ENCODE measurements around the gene CHST15.

CHST15 gene

DNA sequence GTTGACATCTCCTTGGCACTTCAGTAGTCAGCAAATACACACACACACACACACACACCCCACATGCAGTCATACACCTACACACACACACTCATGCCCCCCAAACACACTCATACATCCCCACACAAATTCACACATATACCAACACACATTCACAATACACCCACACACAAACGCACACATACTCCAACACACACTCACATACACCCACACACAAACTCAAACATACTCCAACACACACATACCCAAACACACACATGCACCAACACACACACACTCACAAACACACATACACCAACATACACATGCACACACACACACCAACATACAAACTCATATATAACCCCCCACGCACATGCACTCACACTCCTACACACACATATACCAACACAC lies 31.4 kb upstream of the CHST15 start:
- DNase-seq (ENCODE audit: low spot score), result no peak
- no peak overlapping the region for H3K27ac ChIP-seq
- ChIA-PET CTCF (no interaction called here), POLR2A (ENCODE audit: low non-redundant PET) (no interaction called here)
- TF ChIP-seq CTCF (conservative IDR thresholded peaks at IDR 0.05; ENCODE audit: low read depth), result no peak

GRCh38 chr10:124124123-124124768 lies 30.8 kb upstream of the CHST15 start:
- DNase-seq (ENCODE audit: low spot score), result no peak
- no peak overlapping the region for H3K27ac ChIP-seq
- ChIA-PET POLR2A (ENCODE audit: low non-redundant PET) (no interaction called here), CTCF (interaction anchor here (0.6 kb wide), 1 partner anchor 94 kb away, joined by 4 read pairs; no protein-coding TSS in a partner anchor)
- TF ChIP-seq CTCF (conservative IDR thresholded peaks at IDR 0.05; ENCODE audit: low read depth), result no peak

- TF ChIP-seq CTCF (conservative IDR thresholded peaks at IDR 0.05; ENCODE audit: low read depth), result no peak
- no peak for DNase-seq (ENCODE audit: low spot score)
- no peak overlapping the region for H3K27ac ChIP-seq
- POLR2A ChIA-PET (ENCODE audit: low non-redundant PET), result no interaction called here
- CTCF ChIA-PET, result interaction anchor here (0.6 to 1.6 kb wide), 2 partner anchors 17 to 95 kb away, joined by 4 to 7 read pairs; no protein-coding TSS in a partner anchor
Measured at GRCh38 chr10:124123156-124123555, 29.8 kb upstream of the CHST15 start.

DNA sequence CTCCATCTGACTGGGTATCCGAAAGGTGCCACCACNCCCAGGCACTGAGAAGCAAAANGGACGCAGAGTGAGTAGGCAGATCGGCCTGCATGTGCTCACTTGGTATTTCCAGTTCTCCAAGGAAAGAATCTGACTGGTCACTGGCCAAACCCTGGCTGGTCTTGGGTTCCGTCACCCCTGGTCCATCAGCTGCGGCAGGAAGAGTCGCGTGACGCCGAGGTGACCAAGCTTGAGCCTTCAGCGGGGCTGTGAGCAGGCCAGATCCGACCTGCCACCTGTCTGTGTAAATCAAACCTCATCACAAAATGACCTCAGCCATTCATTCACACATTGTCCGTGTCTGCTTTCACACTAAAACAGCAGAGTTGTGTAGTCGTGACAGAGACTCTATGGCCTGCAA lies 28.8 kb upstream of the CHST15 start:
- no peak for TF ChIP-seq CTCF (conservative IDR thresholded peaks at IDR 0.05; ENCODE audit: low read depth)
- DNase-seq (ENCODE audit: low spot score), result no peak
- CTCF ChIA-PET, result interaction anchor here (1.6 kb wide), 1 partner anchor 16 kb away, joined by 7 read pairs; no protein-coding TSS in a partner anchor
- POLR2A ChIA-PET (ENCODE audit: low non-redundant PET), result no interaction called here
- no peak overlapping the region for H3K27ac ChIP-seq

DNA sequence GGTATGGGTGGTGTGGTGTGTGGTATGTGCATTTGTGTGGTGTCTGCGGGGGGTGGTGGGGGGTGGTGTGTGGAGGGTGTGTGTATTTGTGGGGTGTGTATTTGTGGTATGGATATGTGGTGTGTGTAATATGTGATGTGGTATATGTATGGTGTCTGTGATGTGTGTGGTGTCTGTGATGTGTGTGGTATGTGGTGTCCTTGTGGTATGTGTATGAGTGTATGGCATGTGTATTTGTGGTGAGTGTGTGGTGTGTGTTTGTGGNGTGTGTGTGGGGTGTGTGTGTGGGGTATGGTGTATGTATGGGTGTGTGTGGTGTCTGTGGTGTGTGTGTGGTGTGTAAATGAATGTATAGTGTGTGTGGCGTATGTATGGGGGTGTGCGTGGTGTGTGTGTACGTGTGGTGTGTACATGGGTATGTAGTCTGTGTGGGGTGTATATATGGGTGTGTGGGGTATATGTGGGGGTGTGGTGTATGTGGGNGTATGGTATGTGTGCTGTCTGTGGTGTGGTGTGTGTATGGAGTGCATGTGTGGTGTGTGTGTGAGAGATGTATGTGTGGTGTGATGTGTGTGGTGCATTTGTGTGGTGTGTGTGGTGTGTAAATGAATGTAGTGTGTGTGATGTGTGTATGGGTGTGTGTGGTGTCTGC lies 27.1 kb upstream of the CHST15 start:
- H3K27ac ChIP-seq, result no peak overlapping the region
- TF ChIP-seq CTCF (conservative IDR thresholded peaks at IDR 0.05; ENCODE audit: low read depth), result no peak
- CTCF ChIA-PET, result no interaction called here
- POLR2A ChIA-PET (ENCODE audit: low non-redundant PET), result no interaction called here
- no peak for DNase-seq (ENCODE audit: low spot score)

GRCh38 chr10:124119946-124120345 lies 26.5 kb upstream of the CHST15 start:
- ChIA-PET POLR2A (ENCODE audit: low non-redundant PET) (no interaction called here), CTCF (interaction anchor here (1.4 kb wide), 1 partner anchor 13 kb away, joined by 8 read pairs; no protein-coding TSS in a partner anchor)
- DNase-seq (ENCODE audit: low spot score), result no peak
- TF ChIP-seq CTCF (conservative IDR thresholded peaks at IDR 0.05; ENCODE audit: low read depth), result no peak
- H3K27ac ChIP-seq, result no peak overlapping the region
